GM12875 (cell line): Measurements from ENCODE around the gene GRIPAP1.

Experiments used
- H3K4me3 ChIP-seq: one replicate; pipeline ENCODE4 v1.5.1; 2011; ENCODE audit warnings: low read depth, low read length, control low read depth
- TF ChIP-seq, protein P1 (sequence below): IDR thresholded peaks from 2 replicates; pipeline ENCODE4 v1.5.1; 2011; ENCODE audit warnings: low read depth, mild to moderate bottlenecking, control low read depth, inconsistent platforms, low read length, moderate library complexity, borderline replicate concordance; ENCODE audit not compliant: insufficient read depth

The GRIPAP1 gene

GRCh38 chrX:48942895-48943294, 59.2 kb downstream of the GRIPAP1 start:
- no peak overlapping the region for H3K4me3 ChIP-seq
- TF ChIP-seq, protein P1, sequence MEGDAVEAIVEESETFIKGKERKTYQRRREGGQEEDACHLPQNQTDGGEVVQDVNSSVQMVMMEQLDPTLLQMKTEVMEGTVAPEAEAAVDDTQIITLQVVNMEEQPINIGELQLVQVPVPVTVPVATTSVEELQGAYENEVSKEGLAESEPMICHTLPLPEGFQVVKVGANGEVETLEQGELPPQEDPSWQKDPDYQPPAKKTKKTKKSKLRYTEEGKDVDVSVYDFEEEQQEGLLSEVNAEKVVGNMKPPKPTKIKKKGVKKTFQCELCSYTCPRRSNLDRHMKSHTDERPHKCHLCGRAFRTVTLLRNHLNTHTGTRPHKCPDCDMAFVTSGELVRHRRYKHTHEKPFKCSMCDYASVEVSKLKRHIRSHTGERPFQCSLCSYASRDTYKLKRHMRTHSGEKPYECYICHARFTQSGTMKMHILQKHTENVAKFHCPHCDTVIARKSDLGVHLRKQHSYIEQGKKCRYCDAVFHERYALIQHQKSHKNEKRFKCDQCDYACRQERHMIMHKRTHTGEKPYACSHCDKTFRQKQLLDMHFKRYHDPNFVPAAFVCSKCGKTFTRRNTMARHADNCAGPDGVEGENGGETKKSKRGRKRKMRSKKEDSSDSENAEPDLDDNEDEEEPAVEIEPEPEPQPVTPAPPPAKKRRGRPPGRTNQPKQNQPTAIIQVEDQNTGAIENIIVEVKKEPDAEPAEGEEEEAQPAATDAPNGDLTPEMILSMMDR, result no peak

- TF ChIP-seq, protein P1, result no peak
- no peak overlapping the region for H3K4me3 ChIP-seq
These were observed 61.6 kb downstream of the GRIPAP1 start for GRCh38 chrX:48940404-48940955.

DNA sequence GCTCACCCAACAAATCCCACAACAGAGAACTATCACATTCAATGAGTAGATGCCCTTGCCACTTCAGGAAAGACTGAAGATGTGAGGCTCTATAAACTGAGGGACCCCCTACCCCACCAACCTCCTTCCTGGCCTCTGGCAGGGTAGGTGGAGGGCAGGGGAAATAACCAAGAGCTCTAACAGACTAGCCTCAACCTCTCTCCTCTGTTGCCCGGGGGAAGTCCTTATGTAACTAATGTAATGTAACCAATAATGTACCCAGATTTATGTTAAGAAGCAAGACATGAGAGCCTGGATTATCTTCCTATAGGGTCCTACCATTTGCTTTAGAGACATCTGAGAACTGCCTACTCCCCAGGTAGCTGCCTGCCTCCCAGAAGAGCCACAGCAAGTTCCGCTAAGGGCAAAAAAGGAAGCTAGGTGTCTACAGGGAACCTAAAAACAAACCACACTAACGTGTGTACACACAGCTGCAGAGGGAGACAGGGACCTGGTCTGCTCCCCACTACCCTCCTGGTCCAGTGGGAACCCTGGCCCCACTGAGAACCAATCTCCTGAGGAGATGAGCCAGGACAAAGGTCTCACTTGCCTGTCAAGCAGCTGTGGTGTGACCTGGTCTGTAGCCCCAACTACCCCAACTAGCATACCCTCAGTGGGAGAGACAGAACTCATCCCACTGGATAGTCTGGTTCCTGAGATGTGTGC, 62.4 kb downstream of the GRIPAP1 start:
- TF ChIP-seq, protein P1, result no peak

GRCh38 chrX:48938721-48939425, 63.2 kb downstream of the GRIPAP1 start:
- H3K4me3 ChIP-seq, result peak overlapping the region; percentile 2
- TF ChIP-seq, protein P1, result no peak

More for the DNA sequence above, 62.4 kb downstream of the GRIPAP1 start:
- H3K4me3 ChIP-seq, result no peak overlapping the region

GRCh38 chrX:48937054-48937907, 64.8 kb downstream of the GRIPAP1 start:
- TF ChIP-seq, protein P1, result peak; percentile 50
- H3K4me3 ChIP-seq, result peak overlapping the region; percentile 15

GRCh38 chrX:48936429-48937053, 65.5 kb downstream of the GRIPAP1 start:
- H3K4me3 ChIP-seq, result no peak overlapping the region
- TF ChIP-seq, protein P1, result no peak
